ENCODE results near the gene CLDND2.

DNA sequence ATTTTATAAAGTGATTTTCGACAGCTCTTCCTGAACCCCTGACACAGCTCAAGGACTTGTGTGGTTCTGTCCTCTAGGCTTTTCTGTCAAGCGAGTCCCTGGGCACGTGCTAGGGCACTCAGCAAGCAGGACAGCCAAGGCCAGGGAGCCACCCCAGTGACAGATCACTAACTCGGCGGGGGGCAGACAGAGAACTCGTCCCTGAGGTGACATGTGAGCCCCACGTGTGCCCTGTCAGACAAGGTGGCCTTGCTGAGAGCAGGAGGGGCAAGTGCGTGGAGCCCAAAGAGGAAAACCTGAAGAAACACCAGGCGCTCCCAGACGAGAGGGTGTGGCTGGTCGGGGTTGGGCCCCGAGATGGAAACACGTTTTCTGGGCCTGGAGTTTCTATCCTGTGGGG lies 7.6 kb downstream of the CLDND2 start:
- TF ChIP-seq POLR2A (IDR thresholded peaks at IDR 0.05; ENCODE audit: low read length) (no peak), GATA1 (IDR thresholded peaks at IDR 0.05; ENCODE audit: low read depth, low read length) (no peak)
